Forelimb muscle (tissue), 1 donor: ENCODE measurements around the gene CBLIF. TPM values are rescaled to one million over a fixed set of nuclear protein-coding genes. Genes with fewer than 3 reads are reported as not detected.
"Not testable (repeated sequence)": the region's sequence is repeated elsewhere in the genome, so short reads cannot be mapped to it uniquely, and the experiment has no call there.

Experiments
- DNase-seq: peaks from one replicate; pipeline ENCODE4 v3.0.0-alpha.2; 2013; ENCODE audit warnings: low read depth
- polyA plus RNA-seq: library from polyadenylated mRNA; unstranded; fragments of 120-200 nt; gene quantifications from one replicate; pipeline ENCODE4 v1.2.1, GENCODE V29; 2013; ENCODE audit not compliant: insufficient read length

The CBLIF gene
- polyA plus RNA-seq, 1 donor = not detected

- DNase-seq = no peak
Measured at GRCh38 chr11:59794417-59794816, 50.9 kb downstream of the CBLIF start.

- no peak for DNase-seq
Measured at GRCh38 chr11:59792507-59792906, 52.8 kb downstream of the CBLIF start.

- DNase-seq = no peak
Measured at GRCh38 chr11:59791639-59792038, 53.7 kb downstream of the CBLIF start.

- no peak for DNase-seq
Measured at GRCh38 chr11:59787816-59788215, 57.5 kb downstream of the CBLIF start.

GRCh38 chr11:59787255-59787588, 58.1 kb downstream of the CBLIF start:
- no peak for DNase-seq

GRCh38 chr11:59785818-59786217, 59.5 kb downstream of the CBLIF start:
- no peak for DNase-seq

GRCh38 chr11:59784441-59784840, 60.9 kb downstream of the CBLIF start:
- DNase-seq = not testable (repeated sequence)

GRCh38 chr11:59783632-59784090, 61.6 kb downstream of the CBLIF start:
- no peak for DNase-seq

DNA sequence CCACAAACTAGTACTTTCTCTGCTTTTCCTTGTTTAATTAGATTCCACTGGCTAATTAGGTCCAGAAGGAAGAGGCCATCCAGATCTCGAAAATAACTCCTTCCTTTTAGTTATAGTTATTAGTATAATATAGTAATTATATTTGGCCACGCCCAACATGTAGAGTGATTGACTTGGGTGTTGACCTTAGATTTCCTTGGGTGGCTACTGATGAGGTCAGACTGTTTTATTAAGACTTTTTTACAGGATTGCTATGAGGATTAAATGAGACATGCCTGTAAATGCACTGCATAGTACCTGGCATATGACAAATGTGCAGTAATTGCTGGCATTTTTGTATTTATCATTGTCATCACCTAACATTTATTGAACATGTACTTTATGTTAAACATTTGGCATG, 63.2 kb downstream of the CBLIF start:
- no peak for DNase-seq

- DNase-seq = no peak
Measured at GRCh38 chr11:59779487-59779886, 65.8 kb downstream of the CBLIF start.

Other genes with a start within 250 kb of the CBLIF start
- gene OSBP, start 229.7 kb downstream of the CBLIF start, polyA plus RNA-seq = 50.5 TPM
- gene PATL1, start 176.5 kb downstream of the CBLIF start, polyA plus RNA-seq = 25.2 TPM
- not detected for gene OR10V1, start 131.7 kb downstream of the CBLIF start, polyA plus RNA-seq
- gene STX3, start 90.1 kb downstream of the CBLIF start, polyA plus RNA-seq = 4.7 TPM
- gene MRPL16, start 34.7 kb downstream of the CBLIF start, polyA plus RNA-seq = 31.6 TPM
- 0.23 TPM for gene TCN1, start 21.0 kb upstream of the CBLIF start, polyA plus RNA-seq
- not detected for gene OOSP3, start 33.3 kb upstream of the CBLIF start, polyA plus RNA-seq
- gene OOSP1, start 92.9 kb upstream of the CBLIF start, polyA plus RNA-seq = not detected
- not detected for gene OOSP4A, start 118.5 kb upstream of the CBLIF start, polyA plus RNA-seq
- not detected for gene OOSP4B, start 171.7 kb upstream of the CBLIF start, polyA plus RNA-seq
- not detected for gene OOSP2, start 194.9 kb upstream of the CBLIF start, polyA plus RNA-seq
- gene MS4A3, start 211.2 kb upstream of the CBLIF start, polyA plus RNA-seq = 0.80 TPM
- gene MS4A2, start 243.2 kb upstream of the CBLIF start, polyA plus RNA-seq = 0.37 TPM